ENCODE results near the gene SEC24D.

Gene SEC24D

GRCh38 chr4:118755438-118756226, 80.3 kb downstream of the SEC24D start:
- no peak for DNase-seq (ENCODE audit: extremely low read depth, insufficient read length)
- TF ChIP-seq CTCF (IDR thresholded peaks at IDR 0.05; ENCODE audit: insufficient read depth, low read length, poor library complexity, severe bottlenecking), result no peak
- H3K27me3 ChIP-seq (replicated peaks; ENCODE audit: control insufficient read depth, insufficient read depth, low read length), result no peaks in the 10 kb centered on the region
- peaks cover 12% of the 10 kb centered on the region for H3K36me3 ChIP-seq (ENCODE audit: control insufficient read depth, insufficient read depth, low read length)
- H3K4me3 ChIP-seq (replicated peaks; ENCODE audit: low read depth, low read length), result no peak overlapping the region

GRCh38 chr4:118754890-118755289, 81.0 kb downstream of the SEC24D start:
- no peak for DNase-seq (ENCODE audit: extremely low read depth, insufficient read length)
- no peak for TF ChIP-seq CTCF (IDR thresholded peaks at IDR 0.05; ENCODE audit: insufficient read depth, low read length, poor library complexity, severe bottlenecking)
- Histone ChIP-seq H3K36me3 (ENCODE audit: control insufficient read depth, insufficient read depth, low read length) (peaks cover 12% of the 10 kb centered on the region), H3K4me3 (replicated peaks; ENCODE audit: low read depth, low read length) (no peak overlapping the region), H3K27me3 (replicated peaks; ENCODE audit: control insufficient read depth, insufficient read depth, low read length) (no peaks in the 10 kb centered on the region)

GRCh38 chr4:118753685-118754084, 82.2 kb downstream of the SEC24D start:
- peaks cover 12% of the 10 kb centered on the region for H3K36me3 ChIP-seq (ENCODE audit: control insufficient read depth, insufficient read depth, low read length)
- no peak for TF ChIP-seq CTCF (IDR thresholded peaks at IDR 0.05; ENCODE audit: insufficient read depth, low read length, poor library complexity, severe bottlenecking)
- DNase-seq (ENCODE audit: extremely low read depth, insufficient read length), result no peak
- no peak overlapping the region for H3K4me3 ChIP-seq (replicated peaks; ENCODE audit: low read depth, low read length)
- no peaks in the 10 kb centered on the region for H3K27me3 ChIP-seq (replicated peaks; ENCODE audit: control insufficient read depth, insufficient read depth, low read length)

- H3K27me3 ChIP-seq (replicated peaks; ENCODE audit: control insufficient read depth, insufficient read depth, low read length), result no peaks in the 10 kb centered on the region
- H3K4me3 ChIP-seq (replicated peaks; ENCODE audit: low read depth, low read length), result no peak overlapping the region
- peaks cover 12% of the 10 kb centered on the region for H3K36me3 ChIP-seq (ENCODE audit: control insufficient read depth, insufficient read depth, low read length)
- no peak for DNase-seq (ENCODE audit: extremely low read depth, insufficient read length)
- TF ChIP-seq CTCF (IDR thresholded peaks at IDR 0.05; ENCODE audit: insufficient read depth, low read length, poor library complexity, severe bottlenecking), result no peak
These were observed 82.8 kb downstream of the SEC24D start for GRCh38 chr4:118753096-118753495.

GRCh38 chr4:118752551-118752950, 83.4 kb downstream of the SEC24D start:
- no peak for TF ChIP-seq CTCF (IDR thresholded peaks at IDR 0.05; ENCODE audit: insufficient read depth, low read length, poor library complexity, severe bottlenecking)
- no peak for DNase-seq (ENCODE audit: extremely low read depth, insufficient read length)
- H3K27me3 ChIP-seq (replicated peaks; ENCODE audit: control insufficient read depth, insufficient read depth, low read length), result no peaks in the 10 kb centered on the region
- H3K36me3 ChIP-seq (ENCODE audit: control insufficient read depth, insufficient read depth, low read length), result peaks cover 12% of the 10 kb centered on the region
- H3K4me3 ChIP-seq (replicated peaks; ENCODE audit: low read depth, low read length), result no peak overlapping the region

Measured in GM06990 (cell line).